GM20431 (cell line): Measurements from ENCODE around the gene DCAF7.

Experiments
- in situ Hi-C: fragments of 300-500 bp; cut with MseI, MboI; formaldehyde crosslinking; loops from one replicate; pipeline ENCODE4 v1.15.0; 2020; ENCODE audit warnings: low sequenced_read_pairs; ENCODE audit not compliant: unreplicated experiment

The DCAF7 gene

GRCh38 chr17:63524051-63524450 lies 26.2 kb upstream of the DCAF7 start:
- in situ Hi-C loops, result no loop called here

GRCh38 chr17:63525190-63525946 lies 24.9 kb upstream of the DCAF7 start:
- in situ Hi-C loops, result no loop called here

- in situ Hi-C loops, result no loop called here
Measured at GRCh38 chr17:63526861-63527260, 23.4 kb upstream of the DCAF7 start.

GRCh38 chr17:63528183-63528582 lies 22.1 kb upstream of the DCAF7 start:
- in situ Hi-C loops, result no loop called here

GRCh38 chr17:63529711-63530556 lies 20.3 kb upstream of the DCAF7 start:
- in situ Hi-C loops, result no loop called here

- in situ Hi-C loops, result no loop called here
Measured at GRCh38 chr17:63530557-63531021, 19.7 kb upstream of the DCAF7 start.

GRCh38 chr17:63531022-63531965 lies 19.0 kb upstream of the DCAF7 start:
- in situ Hi-C loops, result no loop called here

GRCh38 chr17:63533433-63534077 lies 16.7 kb upstream of the DCAF7 start:
- in situ Hi-C loops, result no loop called here

- in situ Hi-C loops, result no loop called here
Measured at GRCh38 chr17:63534078-63534570, 16.2 kb upstream of the DCAF7 start.

- in situ Hi-C loops, result no loop called here
Measured at GRCh38 chr17:63534816-63535455, 15.3 kb upstream of the DCAF7 start.

- in situ Hi-C loops, result no loop called here
Measured at GRCh38 chr17:63535640-63536039, 14.6 kb upstream of the DCAF7 start.

- in situ Hi-C loops, result no loop called here
Measured at GRCh38 chr17:63537001-63537400, 13.3 kb upstream of the DCAF7 start.

- in situ Hi-C loops, result no loop called here
Measured at GRCh38 chr17:63537991-63538692, 12.1 kb upstream of the DCAF7 start.

GRCh38 chr17:63538693-63539595 lies 11.3 kb upstream of the DCAF7 start:
- in situ Hi-C loops, result no loop called here

- in situ Hi-C loops, result no loop called here
Measured at GRCh38 chr17:63540590-63540989, 9.7 kb upstream of the DCAF7 start.

- in situ Hi-C loops, result no loop called here
Measured at GRCh38 chr17:63542218-63542545, 8.1 kb upstream of the DCAF7 start.

GRCh38 chr17:63542942-63543821 lies 7.1 kb upstream of the DCAF7 start:
- in situ Hi-C loops, result no loop called here
